Inflammatory macrophage treated with lipopolysaccharide for 1 hour (primary cell): Measurements from ENCODE around the gene RHNO1.

Source experiments
- DNase-seq, 2 donors: peaks; one replicate each; pipeline ENCODE4 v3.0.0-alpha.2; 2020 to 2022

The RHNO1 gene

DNA sequence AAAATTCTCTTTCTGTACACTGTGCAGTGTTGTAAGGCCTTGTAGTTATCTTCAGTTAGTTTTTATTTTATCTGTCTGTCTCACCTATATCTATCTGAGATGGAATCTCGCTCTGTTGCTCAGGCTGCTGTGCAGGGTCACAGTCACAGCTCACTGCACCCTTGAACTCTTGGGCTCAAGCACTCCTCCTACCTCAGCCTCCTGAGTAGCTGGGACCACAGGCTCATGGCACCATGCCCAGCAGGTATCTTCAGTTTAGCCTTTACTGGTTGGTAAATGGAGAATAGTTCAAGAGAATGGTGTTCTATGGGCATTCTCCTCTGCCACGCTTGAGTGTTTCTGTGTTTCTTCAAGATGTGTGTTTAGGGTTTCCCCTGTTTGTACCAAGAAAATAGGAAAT, 27.2 kb downstream of the RHNO1 start:
- DNase-seq, result no peak

DNA sequence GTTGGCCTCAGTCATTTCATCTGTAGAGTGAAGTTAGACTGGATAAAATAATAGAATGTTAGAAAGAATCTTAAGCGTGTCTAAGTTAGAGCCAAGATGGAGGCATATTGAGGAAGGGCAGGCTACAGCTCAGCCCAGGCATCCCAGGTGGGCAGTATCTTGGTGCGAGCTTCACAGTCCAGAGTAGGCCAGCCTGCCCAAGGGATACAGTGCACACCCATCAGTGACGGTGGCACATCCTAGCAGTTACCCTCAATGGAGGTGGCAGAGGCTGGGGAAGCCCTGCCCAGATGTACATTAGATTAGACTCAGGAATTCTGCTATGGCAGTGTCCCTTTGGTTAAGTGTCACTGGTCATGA, 35.2 kb downstream of the RHNO1 start:
- no peak for DNase-seq

DNA sequence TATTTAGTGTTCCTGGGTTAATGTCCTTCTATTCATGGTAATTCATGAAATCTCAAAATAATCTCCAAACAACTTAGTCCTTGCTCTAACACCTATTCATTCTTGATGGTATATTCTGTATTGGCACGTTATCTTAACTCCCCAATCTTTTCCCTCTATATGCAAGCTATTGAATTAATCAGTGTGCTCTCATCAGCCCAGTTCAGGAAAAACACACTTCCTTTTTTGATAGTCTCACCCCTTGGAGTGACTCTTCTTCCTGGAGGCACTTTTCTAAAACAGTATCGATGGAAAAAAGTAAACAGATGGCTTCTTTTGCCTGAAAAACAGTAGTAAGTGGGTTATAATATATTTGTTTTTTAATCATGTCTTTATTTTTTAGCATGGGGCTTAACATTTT, 42.2 kb downstream of the RHNO1 start:
- DNase-seq, result no peak

DNA sequence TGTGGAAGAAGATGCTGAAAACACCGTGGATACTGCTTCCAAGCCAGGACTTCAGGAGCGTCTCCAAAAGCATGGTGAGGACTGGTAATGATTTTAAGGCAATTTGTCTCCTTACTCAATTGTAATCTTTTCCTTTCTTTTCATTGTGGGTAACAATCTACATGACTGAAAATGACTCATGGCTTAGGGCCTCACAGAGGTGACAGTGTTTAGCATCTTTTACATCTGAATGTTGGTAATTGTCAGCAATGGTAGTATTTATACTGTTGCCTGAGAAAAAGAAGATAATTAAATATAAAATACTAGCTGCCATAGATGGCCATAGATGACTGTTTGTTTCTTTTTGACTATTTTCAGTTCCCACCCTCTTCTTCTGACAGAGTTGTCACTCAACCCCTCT, 45.3 kb downstream of the RHNO1 start:
- no peak for DNase-seq

DNA sequence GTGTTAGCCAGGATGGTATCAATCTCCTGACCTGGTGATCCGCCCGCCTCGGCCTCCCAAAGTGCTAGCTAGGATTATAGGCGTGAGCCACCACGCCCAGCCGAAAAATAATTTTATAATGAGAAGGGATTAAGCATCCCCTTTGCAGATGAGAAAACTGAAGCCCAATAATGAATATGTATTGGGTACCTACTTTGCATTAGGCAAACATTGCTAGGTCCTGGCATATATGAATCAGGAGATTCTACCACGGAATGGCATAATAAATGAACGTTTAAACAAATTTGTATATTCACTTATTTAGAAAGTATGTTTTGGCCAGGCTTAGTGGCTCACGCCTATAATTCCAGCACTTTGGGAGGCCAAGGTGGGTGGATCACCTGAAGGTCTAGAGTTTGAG, 46.0 kb downstream of the RHNO1 start:
- DNase-seq, result no peak

GRCh38 chr12:2924019-2924418, 47.0 kb downstream of the RHNO1 start:
- DNase-seq, result no peak

GRCh38 chr12:2925322-2925995, 48.4 kb downstream of the RHNO1 start:
- no peak for DNase-seq

DNA sequence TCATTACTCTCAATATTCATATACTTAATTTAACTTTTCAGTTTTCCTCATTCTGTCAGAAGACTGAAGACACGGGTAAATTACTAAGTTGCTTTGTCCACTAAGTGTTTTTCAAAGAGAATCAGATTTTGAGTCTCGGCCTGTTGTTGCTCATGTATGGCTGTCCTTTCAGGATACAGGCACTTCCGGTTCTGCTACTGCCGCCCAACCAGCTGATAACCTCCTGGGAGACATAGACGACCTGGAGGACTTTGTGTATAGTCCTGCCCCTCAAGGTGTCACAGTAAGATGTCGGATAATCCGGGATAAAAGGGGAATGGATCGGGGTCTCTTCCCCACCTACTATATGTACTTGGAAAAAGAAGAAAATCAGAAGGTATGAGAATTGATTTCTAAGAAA, 53.8 kb downstream of the RHNO1 start:
- no peak for DNase-seq

DNA sequence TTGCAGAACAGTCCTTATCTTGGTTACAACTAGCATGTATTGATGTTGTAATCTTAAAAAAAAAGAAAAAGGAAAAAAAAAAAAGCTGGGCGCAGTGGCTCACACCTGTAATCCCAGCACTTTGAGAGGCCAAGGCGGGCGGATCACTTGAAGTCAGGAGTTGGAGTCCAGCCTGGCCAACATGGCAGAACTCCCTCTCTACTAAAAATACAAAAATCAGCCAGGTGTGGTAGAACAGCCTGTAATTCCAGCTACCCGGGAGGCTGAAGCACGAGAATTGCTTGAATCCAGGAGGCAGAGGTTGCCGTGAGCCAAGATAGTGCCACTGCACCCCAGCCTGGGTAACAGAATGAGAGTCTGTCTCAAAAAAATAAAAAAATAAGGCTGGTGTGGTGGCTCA, 56.6 kb downstream of the RHNO1 start:
- DNase-seq, result no peak

DNA sequence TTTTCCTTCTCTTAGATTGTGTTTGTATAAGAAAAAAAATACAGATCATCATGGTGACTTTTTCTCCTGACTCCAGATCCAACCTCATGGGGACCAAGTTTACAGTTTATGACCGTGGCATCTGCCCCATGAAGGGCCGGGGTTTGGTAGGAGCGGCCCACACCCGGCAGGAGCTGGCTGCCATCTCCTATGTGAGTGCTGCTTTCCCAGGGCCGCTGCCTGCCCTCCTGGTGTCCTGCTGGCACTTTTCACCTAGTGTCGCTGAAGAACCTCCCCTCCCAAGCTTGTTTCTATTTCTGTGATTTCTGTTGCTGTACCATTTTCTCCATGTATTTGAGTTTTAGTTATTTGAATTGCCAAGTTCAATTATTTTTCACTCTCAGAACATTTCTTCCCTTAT, 57.3 kb downstream of the RHNO1 start:
- DNase-seq, result no peak

- DNase-seq, result no peak
Measured at GRCh38 chr12:2936301-2936700, 59.3 kb downstream of the RHNO1 start.

- DNase-seq, result no peak
Measured at GRCh38 chr12:2937500-2937899, 60.5 kb downstream of the RHNO1 start.
